Keratinocyte (primary cell): ENCODE measurements around the gene RHAG. TPM values are rescaled to one million over a fixed set of nuclear protein-coding genes. Genes with fewer than 3 reads are reported as not detected.

Experiments
- DNase-seq: peaks from one replicate; pipeline ENCODE4 v3.0.0-alpha.2; 2011; ENCODE audit warnings: low read depth, missing footprints, low spot score
- FAIRE-seq: peaks from 2 replicates; lab custom pipeline; 2011; peaks lifted over from hg19 to GRCh38; lab: Jason Lieb, UNC
- H2AFZ ChIP-seq: 2 replicates; pipeline ENCODE4 v1.6.0; 2012; ENCODE audit warnings: low read length, control low read depth, inconsistent platforms; ENCODE audit not compliant: control insufficient read depth
- H3K27ac ChIP-seq: 2 replicates; pipeline ENCODE4 v1.5.1; 2011; ENCODE audit warnings: low read length; ENCODE audit not compliant: control insufficient read depth, insufficient read depth
- H3K27me3 ChIP-seq: 3 replicates; pipeline ENCODE4 v1.6.0; 2011; ENCODE audit warnings: low read length; ENCODE audit not compliant: control insufficient read depth, insufficient read depth; ENCODE audit errors: extremely low read depth
- H3K36me3 ChIP-seq, 2 experiments: 2 replicates in 1 of 2; 3 replicates in 1 of 2; pipeline ENCODE4 v1.5.1; 2011; ENCODE audit warnings: low read length in 2 of 2, mild to moderate bottlenecking in 1 of 2; ENCODE audit not compliant: control insufficient read depth in 2 of 2, insufficient read depth in 2 of 2; ENCODE audit errors: extremely low read depth in 1 of 2
- H3K4me1 ChIP-seq: 3 replicates; pipeline ENCODE4 v1.5.1; 2011; ENCODE audit warnings: low read length; ENCODE audit not compliant: control insufficient read depth, insufficient read depth; ENCODE audit errors: extremely low read depth
- H3K4me2 ChIP-seq: 3 replicates; pipeline ENCODE4 v1.6.0; 2011; ENCODE audit warnings: low read depth, low read length; ENCODE audit not compliant: control insufficient read depth, insufficient read depth; ENCODE audit errors: extremely low read depth
- H3K4me3 ChIP-seq, 3 experiments: fragments of 200-600 bp in 1 of 3; sonication (generic) in 1 of 3; 2 replicates in 2 of 3; 3 replicates in 1 of 3; pipeline ENCODE4 v1.5.1; 2011 to 2016; ENCODE audit warnings: low read length in 3 of 3, mild to moderate bottlenecking in 3 of 3, control low read depth in 2 of 3, inconsistent platforms in 1 of 3, low read depth in 1 of 3, mixed read lengths in 1 of 3, mixed run types in 1 of 3, moderate library complexity in 1 of 3; ENCODE audit not compliant: control insufficient read depth in 2 of 3, insufficient read depth in 2 of 3; ENCODE audit errors: extremely low read depth in 1 of 3
- H3K79me2 ChIP-seq: 2 replicates; pipeline ENCODE4 v1.6.0; 2012; ENCODE audit warnings: low read length; ENCODE audit not compliant: control insufficient read depth, insufficient read depth
- H3K9ac ChIP-seq: 3 replicates; pipeline ENCODE4 v1.6.0; 2011; ENCODE audit warnings: low read length; ENCODE audit not compliant: control insufficient read depth, insufficient read depth; ENCODE audit errors: extremely low read depth
- H3K9me1 ChIP-seq: 3 replicates; pipeline ENCODE4 v1.6.0; 2011; ENCODE audit warnings: low read length; ENCODE audit not compliant: control insufficient read depth, insufficient read depth; ENCODE audit errors: extremely low read depth
- H3K9me3 ChIP-seq: 2 replicates; pipeline ENCODE4 v1.5.1; 2012; ENCODE audit warnings: low read depth, low read length; ENCODE audit not compliant: control insufficient read depth
- H4K20me1 ChIP-seq: 3 replicates; pipeline ENCODE4 v1.6.0; 2011; ENCODE audit warnings: low read length; ENCODE audit not compliant: control insufficient read depth, insufficient read depth; ENCODE audit errors: extremely low read depth
- EZH2 ChIP-seq: IDR thresholded peaks from one replicate; pipeline ENCODE4 v1.6.1; 2012; ENCODE audit warnings: inconsistent platforms, mild to moderate bottlenecking, low read length, moderate library complexity
- dilution Hi-C: fragments of 300-500 bp; cut with MboI; formaldehyde crosslinking; loops from one replicate; pipeline ENCODE4 v1.7.0; 2020; ENCODE audit warnings: low sequenced_read_pairs; ENCODE audit not compliant: extremely low pct_ligation_motif_present
- polyA plus RNA-seq, 5 experiments: library from polyadenylated mRNA; depleted of rRNA in 3 of 5; stranded (reverse) in 3 of 5; stranded (forward) in 1 of 5; unstranded in 1 of 5; fragments of >200 nt; gene quantifications; 1 replicate in 1 of 5; 2 replicates in 3 of 5; 3 replicates in 1 of 5; pipeline versions ENCODE4 v1.2.1 to v1.2.3, GENCODE V29; 2011 to 2012; ENCODE audit warnings: missing spikeins in 2 of 5, low read depth in 1 of 5, low replicate concordance in 1 of 5
- TF ChIP-seq, protein P1 (sequence below), 3 experiments: IDR thresholded peaks in 1 of 3; conservative IDR thresholded peaks in 1 of 3; optimal IDR thresholded peaks in 1 of 3; 2 replicates in 2 of 3; 3 replicates in 1 of 3; pipeline versions ENCODE3 to v1.5.1; 2011; ENCODE audit warnings: low read length in 3 of 3, mild to moderate bottlenecking in 3 of 3, moderate library complexity in 2 of 3, control low read depth in 1 of 3, inconsistent platforms in 1 of 3; ENCODE audit not compliant: insufficient read depth in 2 of 3; ENCODE audit errors: extremely low read depth in 1 of 3

Gene RHAG
- polyA plus RNA-seq, 1 donor (not counting 4 experiments of a cell fraction or from before 2014, with no cell fraction given), result not detected

DNA sequence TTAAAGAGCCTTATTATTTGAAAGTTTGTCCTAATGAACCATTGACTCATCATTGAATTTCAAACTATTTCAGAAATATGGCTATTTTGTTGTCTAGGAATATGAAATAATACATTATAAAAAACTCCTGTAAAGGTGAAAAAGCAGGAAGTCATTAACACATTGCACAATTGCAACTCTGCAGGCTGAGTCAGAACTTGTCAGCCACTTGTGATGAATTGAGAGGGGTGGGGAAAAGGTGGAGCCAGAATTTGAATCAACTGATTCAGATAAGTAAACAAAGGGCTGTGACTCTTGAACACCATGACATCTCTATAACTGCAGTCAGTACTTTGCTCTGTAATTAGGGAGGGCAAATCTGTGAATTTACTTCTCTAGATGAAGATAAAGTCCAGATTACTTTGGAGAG is 80.2 kb downstream of the RHAG start:
- DNase-seq, result peak; percentile 71
- H3K9me3 ChIP-seq, result no peaks in the 10 kb centered on the region
- H3K9me1 ChIP-seq, result no peaks in the 10 kb centered on the region
- peak; percentile 98 for FAIRE-seq
- H3K9ac ChIP-seq, result peak overlapping the region; percentile 44
- peak overlapping the region; percentile 76 for H3K4me2 ChIP-seq
- H3K4me1 ChIP-seq, result peaks cover 32% of the 10 kb centered on the region
- H3K36me3 ChIP-seq, result peaks cover 0 to 16% of the 10 kb centered on the region in 2 experiments
- H2AFZ ChIP-seq, result no peak overlapping the region
- peak overlapping the region; percentile 92 for H3K27ac ChIP-seq
- H3K79me2 ChIP-seq, result peaks cover 34% of the 10 kb centered on the region
- no peak for TF ChIP-seq EZH2
- TF ChIP-seq, protein P1, sequence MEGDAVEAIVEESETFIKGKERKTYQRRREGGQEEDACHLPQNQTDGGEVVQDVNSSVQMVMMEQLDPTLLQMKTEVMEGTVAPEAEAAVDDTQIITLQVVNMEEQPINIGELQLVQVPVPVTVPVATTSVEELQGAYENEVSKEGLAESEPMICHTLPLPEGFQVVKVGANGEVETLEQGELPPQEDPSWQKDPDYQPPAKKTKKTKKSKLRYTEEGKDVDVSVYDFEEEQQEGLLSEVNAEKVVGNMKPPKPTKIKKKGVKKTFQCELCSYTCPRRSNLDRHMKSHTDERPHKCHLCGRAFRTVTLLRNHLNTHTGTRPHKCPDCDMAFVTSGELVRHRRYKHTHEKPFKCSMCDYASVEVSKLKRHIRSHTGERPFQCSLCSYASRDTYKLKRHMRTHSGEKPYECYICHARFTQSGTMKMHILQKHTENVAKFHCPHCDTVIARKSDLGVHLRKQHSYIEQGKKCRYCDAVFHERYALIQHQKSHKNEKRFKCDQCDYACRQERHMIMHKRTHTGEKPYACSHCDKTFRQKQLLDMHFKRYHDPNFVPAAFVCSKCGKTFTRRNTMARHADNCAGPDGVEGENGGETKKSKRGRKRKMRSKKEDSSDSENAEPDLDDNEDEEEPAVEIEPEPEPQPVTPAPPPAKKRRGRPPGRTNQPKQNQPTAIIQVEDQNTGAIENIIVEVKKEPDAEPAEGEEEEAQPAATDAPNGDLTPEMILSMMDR (optimal IDR thresholded peaks at IDR 0.05 in 1 of 3, IDR thresholded peaks at IDR 0.05 in 1 of 3, conservative IDR thresholded peaks at IDR 0.05 in 1 of 3; ENCODE audit: extremely low read depth in 1 of 3, insufficient read depth in 2 of 3, low read length in 3 of 3), result no peak
- no peaks in the 10 kb centered on the region for H4K20me1 ChIP-seq
- H3K27me3 ChIP-seq, result no peaks in the 10 kb centered on the region
- dilution Hi-C loops, result no loop called here
- peak overlapping the region in 2 of 3 experiments; percentile 34 to 38 for H3K4me3 ChIP-seq

- dilution Hi-C loops, result no loop called here
- Histone ChIP-seq H3K9ac (peak overlapping the region; percentile 44), H3K4me2 (peak overlapping the region; percentile 76), H3K27ac (peak overlapping the region; percentile 92), H3K9me3 (no peaks in the 10 kb centered on the region), H3K27me3 (no peaks in the 10 kb centered on the region), H3K36me3 (peaks cover 0 to 16% of the 10 kb centered on the region in 2 experiments), H3K4me1 (peaks cover 32% of the 10 kb centered on the region), H2AFZ (no peak overlapping the region), H3K79me2 (peaks cover 39% of the 10 kb centered on the region), H3K9me1 (no peaks in the 10 kb centered on the region), H4K20me1 (no peaks in the 10 kb centered on the region), H3K4me3 (peak overlapping the region in 2 of 3 experiments; percentile 7 to 38)
- no peak for DNase-seq
- TF ChIP-seq, protein P1 (optimal IDR thresholded peaks at IDR 0.05 in 1 of 3, IDR thresholded peaks at IDR 0.05 in 1 of 3, conservative IDR thresholded peaks at IDR 0.05 in 1 of 3; ENCODE audit: extremely low read depth in 1 of 3, insufficient read depth in 2 of 3, low read length in 3 of 3), result no peak
- TF ChIP-seq EZH2, result no peak
- peak; percentile 29 for FAIRE-seq
Measured at GRCh38 chr6:49555951-49556350, 80.7 kb downstream of the RHAG start.

Other genes with a start within 250 kb of the RHAG start
- gene MMUT, start 173.6 kb downstream of the RHAG start, polyA plus RNA-seq, result 11.0 to 16.5 TPM (median 12.1 TPM) in 3 replicates
- 2.6 to 7.5 TPM (median 3.6 TPM) in 3 replicates for gene CENPQ, start 173.5 kb downstream of the RHAG start, polyA plus RNA-seq
- not detected in 3 replicates for gene GLYATL3, start 136.9 kb downstream of the RHAG start, polyA plus RNA-seq
- 20.7 to 59.1 TPM (median 51.6 TPM) in 3 replicates for gene C6orf141, start 86.2 kb downstream of the RHAG start, polyA plus RNA-seq
- not detected in 3 replicates for gene CRISP2, start 76.7 kb upstream of the RHAG start, polyA plus RNA-seq
- gene CRISP3, start 107.5 kb upstream of the RHAG start, polyA plus RNA-seq, result 0.02 to 0.04 TPM in 2 of 3 replicates, not detected in the other
- gene PGK2, start 150.4 kb upstream of the RHAG start, polyA plus RNA-seq, result not detected in 3 replicates
- not detected in 3 replicates for gene CRISP1, start 229.7 kb upstream of the RHAG start, polyA plus RNA-seq